Left renal pelvis (tissue), 4 donors: Measurements from ENCODE around the gene MYOM3. TPM values are rescaled to one million over a fixed set of nuclear protein-coding genes. Genes with fewer than 3 reads are reported as not detected.

ENCODE experiments used
- DNase-seq, 4 donors: peaks; one replicate each; pipeline ENCODE4 v3.0.0-alpha.2; 2013; ENCODE audit warnings: low read depth in 4 of 4, low spot score in 3 of 4
- polyA plus RNA-seq, 4 donors: library from polyadenylated mRNA; unstranded; fragments of 120-200 nt; gene quantifications; one replicate each; pipeline ENCODE4 v1.2.1, GENCODE V29; 2013; ENCODE audit not compliant: insufficient read length in 4 of 4

Gene MYOM3
- polyA plus RNA-seq, 4 donors, result 0.60 to 24.8 (median 19.4) TPM

DNA sequence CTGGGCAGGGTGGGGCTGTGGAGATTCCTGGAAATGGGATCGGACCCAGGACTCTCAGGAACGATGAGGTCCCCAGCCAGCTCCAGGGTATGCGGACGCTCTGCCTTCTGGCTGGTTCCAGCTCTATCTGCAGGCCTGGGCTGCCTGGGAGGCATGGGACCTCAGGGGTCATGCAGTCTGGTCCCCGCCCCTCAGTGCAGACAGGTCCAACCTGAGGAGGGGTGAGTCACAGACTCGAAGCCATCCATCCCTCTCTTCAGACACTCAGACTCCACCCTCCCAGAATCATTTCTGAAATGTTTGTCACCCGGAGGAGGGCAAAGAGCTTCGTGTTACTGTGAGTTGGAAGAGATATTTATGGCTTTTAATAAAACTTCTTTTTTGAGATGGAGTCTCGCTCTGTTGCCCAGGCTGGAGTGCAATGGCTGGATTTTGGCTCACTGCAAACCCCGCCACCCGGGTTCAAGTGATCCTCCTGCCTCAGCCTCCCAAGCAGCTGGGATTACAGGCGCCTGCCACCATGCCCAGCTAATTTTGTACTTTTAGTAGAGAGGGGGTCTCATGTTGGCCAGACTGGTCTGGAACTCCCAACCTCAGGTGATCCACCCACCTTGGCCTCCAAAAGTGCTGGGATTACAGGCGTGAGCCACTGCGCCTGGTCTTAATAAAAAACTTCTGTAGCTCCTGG is 5.9 kb upstream of the MYOM3 start:
- DNase-seq, result no peak

DNA sequence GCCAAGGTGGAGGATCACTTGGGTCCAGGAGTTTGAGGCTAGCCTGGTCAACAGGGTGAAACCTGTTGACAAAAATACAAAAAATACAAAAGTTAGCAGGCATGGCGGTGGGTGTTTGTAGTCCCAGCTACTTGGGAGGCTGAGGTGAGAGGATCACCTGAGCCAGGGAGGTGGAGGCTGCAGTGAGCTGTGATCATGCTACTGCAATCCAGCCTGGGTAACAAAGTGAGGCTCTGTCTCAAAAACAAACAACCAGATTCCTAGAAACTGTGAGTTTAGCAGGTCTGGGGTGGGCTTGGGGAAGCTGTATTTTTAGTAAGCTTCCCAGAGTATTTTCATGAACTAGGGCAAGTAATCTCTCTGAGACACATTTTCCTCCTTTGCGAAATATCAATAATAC is 5.2 kb upstream of the MYOM3 start:
- DNase-seq, result no peak

DNA sequence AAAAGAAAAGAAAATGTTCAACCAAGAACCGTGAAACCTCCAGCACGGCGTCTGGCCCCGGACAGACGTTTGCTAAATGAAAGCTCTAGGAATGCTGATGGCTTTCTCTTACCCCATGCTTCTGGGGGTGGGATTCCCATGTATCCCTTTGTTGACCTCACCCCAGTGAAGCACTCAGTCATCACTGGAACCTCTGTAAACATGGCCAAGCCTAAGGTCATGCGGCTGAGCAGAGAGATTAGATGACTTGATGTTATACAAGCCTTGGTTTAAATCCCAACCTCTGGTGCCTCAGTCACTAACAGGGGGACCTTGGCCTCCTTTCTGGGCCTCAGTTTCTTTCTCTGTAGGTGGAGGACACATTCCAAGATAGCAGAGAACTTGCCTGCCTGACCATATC is 2.8 kb upstream of the MYOM3 start:
- DNase-seq, result no peak

DNA sequence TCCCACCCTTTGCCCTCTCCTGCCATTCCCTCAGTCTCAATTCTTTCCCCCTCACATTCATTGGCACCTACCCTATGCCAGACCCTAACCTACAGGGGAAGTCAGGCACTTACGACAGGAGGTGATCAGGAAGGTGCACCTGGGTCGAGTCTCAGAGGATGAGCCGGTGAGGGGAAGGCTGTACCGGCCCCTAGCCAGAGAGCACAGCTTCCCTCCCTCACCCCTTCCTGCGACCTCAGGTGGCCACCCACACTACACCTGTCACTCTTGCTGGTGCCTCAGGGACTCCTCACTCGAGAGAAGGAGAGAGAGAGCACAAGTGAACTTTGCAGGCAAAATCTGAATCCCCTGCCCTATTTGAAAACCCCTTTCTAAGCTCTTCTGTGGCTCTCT is 1.7 kb upstream of the MYOM3 start:
- no peak for DNase-seq

DNA sequence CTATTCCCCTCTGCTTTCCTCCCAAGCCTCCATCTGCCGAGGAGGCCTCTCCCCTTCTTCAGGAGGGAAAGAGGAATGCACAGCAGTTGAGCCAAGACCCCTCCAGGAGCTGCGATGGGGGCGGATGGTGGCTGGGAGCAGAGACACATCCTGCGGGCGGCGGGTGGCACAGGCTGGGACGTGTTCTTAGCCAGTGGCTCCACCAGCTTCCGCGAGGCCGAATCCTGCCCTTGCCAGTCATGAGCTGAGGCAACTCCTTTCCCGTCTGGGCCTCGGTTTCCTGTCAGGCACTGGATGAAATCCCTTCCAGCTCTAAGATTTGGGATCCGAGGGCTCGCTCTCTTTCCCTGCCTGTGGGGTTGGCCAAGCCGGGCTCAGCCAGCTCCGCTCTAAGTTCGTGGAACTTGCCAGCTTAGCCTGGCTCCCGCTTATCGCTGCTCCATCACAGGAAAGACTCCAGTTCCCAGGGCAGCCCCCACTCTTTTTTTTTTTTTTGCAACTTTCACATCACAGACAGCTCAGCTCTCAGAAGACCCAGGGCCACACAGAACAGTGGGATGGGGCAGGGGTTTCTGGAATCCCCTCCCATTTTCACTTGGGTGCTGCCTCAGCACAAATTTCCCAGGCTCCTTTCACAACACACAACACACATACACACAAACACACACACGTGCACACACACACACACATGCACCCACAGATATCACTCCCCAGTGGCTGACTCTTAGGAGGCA is 506 bp downstream of the MYOM3 start:
- DNase-seq, result no peak

DNA sequence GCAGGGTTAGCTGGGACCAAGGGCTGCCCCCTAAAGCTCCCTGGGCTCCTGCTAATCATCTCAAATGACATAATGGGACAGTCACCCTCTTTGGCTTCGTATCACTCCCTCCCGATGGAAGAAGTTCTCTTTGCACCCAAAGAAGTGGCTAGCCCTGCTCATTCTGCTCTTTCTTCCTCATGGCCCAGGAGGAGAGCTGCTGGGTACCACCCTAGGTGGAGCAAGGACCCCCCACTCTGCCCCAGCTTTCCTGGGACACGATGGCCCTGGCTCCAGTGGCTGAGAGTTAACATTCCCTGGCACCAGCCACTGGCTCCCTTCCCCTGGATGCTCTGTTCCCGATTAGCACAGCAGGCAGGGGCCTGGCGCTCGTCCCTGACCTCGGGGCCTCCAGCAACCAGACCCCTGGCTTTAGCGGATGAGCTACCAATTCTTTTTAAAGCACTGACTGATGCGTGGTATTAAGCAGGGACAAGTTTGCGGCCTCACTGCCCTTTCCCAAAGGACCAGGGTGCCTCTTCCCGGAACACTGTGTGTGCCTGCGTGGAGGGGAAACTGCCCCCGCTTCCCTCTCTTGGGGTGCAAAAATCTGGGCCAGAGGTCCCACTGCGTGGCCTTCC is 1.2 kb downstream of the MYOM3 start:
- DNase-seq, result no peak

DNA sequence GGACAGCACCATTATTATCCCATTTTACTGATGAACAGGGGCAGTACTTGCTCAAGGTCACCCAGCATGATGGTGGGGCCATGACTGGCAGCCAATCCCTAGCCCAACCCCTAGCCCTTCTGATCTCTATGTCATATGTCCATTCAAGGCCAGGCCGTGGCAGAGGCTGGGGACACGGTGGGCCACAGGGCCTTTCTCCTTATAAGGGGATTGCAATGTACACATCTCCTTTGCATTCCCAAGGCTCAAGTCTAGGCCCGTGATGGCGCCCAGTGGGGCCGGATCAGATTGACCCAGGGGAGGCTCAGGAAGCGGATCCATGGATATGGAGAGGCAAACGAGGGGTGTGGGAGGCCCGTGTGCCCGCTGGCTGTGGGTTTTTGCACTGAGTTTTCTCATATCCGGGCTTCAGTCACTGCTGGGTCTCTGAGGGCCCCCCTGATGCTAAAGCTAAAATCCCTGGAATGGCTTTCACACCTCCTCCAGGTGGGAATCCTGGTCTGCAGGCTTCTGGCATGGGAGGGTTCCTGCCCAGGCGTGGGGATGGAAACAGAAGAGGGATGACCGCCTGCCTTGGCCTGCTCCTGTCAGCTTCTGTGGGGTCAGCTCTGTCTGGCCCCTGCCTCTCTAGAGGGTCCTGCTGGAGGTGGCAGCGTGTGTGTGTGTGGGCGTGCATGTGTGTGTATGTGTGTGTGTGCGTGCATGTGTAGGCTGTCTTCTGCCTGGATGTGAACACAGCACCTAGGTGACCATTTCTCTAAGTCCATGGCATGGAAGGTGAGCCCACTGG is 2.1 kb downstream of the MYOM3 start:
- DNase-seq, result no peak

DNA sequence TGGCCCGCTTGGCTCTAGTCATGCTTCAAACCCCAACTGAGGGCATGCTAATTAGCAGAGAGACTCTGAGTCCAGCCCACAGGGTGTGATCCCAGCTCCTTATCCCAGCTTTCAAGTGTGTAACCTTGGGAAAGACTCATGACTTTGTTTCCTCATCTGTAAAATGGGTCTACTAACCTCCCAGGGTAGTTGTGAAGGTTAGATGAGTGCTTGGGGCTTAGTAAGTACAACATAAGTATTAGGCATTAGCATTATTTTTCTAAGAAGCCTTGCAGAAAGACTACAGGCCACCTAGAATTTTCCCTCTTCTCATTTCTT is 2.8 kb downstream of the MYOM3 start:
- no peak for DNase-seq

DNA sequence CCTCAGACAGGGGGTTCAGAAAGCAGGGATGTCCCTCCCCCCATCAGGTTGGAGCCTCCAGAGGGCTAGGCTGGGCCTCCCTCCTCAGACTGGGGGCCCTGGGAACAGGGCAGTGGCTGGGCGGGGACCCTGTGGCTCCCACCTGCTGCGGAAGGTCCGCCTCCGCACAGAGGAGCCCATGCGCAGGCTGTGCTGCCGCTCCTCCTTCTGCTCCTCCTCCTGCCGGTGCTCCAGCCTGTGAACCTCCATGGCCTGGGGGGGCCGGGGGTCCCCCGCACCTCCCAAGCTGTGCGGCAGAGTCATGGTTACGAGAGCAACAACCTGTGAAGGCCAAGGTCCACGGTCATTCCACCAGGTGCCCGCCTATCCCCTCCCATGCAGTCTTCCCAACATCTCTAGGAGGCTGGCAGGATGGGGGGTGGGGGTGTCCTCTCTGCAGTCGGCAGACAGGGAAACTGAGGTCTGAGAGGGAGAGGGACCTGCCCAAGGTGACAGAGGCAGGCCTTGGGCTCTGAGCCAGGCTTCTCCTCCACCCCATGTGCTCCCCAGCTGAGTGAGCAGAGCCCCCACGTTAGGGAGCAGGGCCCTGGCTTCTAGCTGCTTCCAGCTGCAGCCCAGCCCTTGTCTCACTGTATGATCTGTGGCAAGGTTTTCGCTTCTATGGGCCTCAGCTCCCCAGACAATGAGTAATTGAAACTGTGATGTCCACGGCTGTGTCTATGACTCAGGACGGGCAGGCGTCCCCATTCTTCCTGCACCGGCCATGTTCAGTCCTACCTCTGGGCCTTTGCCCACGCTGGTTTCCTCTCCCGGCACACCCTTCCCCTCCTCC is 3.4 kb downstream of the MYOM3 start:
- no peak for DNase-seq

DNA sequence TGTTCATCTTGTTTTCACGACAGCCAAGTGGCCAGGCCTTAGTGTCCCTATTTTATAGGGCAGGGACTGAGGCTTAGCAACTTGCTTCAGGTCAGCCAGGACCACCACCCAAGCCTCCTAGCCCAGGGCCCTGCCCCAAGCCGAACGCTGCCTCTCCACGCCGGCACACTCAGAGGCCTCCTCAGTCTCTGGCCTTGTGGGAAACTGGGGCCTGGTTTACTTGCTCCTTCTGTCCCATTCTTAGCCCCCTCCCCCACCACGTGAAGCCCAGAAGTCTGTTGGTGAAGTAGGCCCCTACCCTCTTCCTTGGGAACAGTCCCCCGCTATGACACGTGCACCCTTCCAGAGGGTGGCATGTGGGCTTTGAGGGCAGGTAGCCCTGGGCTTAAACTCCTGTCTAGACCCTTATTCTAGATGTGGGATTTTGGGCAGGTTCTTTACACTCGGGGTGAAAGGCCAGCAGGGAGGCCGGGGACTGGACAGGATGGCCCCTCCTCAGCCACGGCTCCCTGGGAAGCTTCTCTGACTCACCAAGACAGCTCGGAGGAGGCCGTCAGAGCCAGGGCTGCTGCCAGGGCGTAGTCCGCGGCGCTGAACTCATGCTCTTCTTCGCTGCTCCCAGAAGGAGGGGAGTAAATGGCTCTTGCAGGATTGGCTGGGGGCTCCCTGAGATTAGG is 4.3 kb downstream of the MYOM3 start:
- no peak for DNase-seq

DNA sequence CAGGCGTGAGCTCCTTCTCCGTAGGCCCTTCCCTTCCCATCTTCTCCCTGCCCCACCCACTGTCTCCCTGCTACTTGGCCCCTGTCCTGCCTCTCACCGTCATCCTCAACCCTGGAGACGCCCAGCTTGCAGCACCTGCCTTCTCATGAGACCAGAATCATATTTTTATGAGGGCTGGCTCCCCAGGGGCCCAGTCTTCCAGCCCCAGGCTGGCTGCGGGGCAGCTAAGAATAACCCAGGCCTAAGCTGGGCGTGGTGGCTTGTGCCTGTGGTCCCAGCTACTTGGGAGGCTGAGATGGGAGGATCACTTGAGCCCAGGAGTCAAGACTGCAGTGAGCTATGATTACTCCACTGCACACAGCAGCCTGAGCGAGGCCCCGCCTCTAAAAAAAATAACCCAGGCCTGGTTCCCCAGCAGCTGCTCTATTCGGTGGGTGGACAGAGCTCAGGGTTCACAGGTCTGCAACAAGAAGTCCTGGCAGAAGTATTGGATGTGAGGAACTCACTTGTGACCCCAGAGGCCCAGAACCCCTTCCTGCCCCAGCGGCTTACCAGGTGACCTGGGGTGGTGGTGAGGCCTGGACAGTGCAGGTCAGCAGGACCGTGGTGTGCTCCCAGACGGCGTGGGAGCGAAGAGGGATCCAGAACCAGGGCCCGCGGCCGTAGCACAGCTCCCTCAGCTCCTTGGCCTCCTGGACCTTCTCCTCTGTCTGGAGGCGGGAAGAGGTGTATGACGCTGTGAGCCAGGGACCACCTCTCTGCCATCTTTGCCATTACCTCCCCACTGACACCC is 6.4 kb downstream of the MYOM3 start:
- no peak for DNase-seq

DNA sequence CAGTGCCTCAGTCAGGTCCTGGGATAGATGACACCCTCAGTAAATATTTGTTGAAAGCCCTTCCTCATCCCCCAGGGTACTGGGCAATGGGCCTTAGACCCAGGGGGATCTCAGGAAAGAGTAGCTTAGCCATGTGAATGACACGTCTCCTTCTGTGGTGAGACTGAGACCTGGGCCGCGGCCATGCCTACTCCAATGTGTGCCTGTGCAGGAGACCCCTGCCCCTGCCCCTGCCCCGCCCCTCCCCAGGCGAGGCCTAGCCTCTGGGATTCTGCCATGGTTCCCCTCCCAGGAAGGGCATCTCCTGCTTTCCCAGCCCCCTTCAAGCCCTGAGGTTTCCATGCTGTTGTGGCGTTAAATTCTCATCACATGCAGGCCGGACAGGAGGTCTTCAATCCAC is 7.1 kb downstream of the MYOM3 start:
- no peak for DNase-seq

DNA sequence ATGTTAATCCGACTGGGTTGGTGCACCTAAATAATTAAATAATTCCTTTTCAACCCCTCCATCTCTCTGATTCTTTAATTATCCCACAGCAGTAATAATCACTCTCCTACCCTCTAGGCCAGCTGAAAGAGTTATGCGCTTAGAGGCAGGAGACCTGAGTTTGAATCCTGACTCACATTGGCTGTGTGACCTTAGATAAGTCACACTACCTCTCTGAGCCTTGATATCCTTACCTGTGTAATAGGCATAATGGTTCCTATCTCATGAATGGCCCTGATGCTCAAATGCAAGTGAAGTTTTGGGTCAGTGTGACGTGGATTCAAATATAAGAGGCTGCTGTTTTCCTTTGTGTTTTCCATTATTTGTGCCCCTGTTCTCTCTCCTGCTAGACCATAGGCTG is 8.1 kb downstream of the MYOM3 start:
- no peak for DNase-seq

DNA sequence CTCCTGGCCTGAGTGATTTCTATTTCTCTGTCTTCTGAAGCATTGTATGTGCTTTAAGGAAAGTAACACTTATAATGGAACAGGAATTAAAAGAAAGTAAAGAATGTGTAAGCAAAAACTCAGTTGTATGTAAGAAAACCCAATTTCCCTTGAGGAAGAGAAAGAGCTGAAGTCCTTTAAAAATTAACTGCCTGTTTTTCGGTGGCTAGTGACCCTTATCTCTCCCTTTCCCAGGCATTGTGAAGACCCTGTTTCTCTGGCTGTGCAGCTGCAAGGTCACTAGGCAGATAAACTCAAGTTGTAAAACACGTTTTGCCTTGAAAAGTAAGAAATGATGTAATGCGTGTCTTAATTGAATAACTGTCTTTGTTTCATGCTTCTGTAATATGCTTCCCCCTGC is 8.5 kb downstream of the MYOM3 start:
- DNase-seq, result no peak

DNA sequence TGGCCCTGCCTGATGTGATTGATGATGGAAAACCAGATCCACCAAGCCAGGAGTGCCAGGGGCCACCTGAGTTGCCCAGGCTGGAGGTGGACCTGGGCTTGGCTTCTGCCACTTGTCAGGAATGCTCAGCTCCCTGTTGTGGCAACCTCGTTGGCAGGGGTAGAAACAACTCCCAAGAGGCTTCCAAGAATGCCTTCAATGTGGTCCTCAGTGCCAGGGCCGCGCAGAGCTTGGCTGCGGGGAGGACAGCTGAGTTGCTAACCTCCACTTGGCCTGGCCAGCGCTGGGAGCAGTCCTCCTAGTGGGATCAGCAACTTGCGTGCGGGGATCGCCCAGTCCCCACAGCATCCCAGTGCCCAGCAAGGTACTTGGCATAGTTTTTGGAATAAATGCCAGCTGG is 9.0 kb downstream of the MYOM3 start:
- no peak for DNase-seq

DNA sequence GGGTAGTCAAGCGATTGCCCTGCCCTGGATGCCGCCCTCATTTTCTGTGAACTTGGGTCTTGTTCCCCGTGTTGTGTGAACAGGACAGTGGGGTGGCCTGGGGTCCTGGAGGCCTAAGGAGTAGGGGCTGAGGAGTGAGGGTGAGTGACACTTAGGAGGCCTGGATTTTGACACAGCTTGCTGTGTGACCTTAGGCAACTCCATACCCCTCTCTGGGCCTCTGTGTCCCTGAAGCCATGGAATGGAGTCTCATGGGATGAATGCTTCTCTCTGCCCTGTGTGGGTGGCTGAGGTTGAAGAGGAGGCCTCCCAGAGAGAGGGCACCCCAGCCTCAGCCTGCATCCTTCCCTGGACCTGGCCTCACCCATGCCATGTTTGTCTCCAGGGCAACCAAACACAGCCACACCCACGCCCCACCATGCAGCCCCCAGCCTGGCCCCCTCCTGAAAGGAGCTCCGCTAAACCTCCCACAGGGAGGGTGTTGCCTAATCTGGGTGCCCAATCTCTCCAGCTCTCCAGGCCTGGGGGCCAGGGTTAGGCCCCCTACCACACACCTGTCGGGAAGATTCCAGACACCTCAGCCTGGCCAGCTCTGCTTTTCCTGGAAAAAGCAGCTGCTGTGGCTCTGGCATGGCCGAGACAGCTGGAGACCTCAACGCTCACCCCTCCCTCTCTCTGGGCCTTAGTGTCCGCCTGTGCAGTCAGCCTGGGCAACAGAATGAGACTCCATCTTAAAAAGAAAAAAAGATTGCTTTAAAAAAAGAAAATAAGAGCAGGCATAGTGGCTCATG is 9.9 kb downstream of the MYOM3 start:
- DNase-seq, result no peak

DNA sequence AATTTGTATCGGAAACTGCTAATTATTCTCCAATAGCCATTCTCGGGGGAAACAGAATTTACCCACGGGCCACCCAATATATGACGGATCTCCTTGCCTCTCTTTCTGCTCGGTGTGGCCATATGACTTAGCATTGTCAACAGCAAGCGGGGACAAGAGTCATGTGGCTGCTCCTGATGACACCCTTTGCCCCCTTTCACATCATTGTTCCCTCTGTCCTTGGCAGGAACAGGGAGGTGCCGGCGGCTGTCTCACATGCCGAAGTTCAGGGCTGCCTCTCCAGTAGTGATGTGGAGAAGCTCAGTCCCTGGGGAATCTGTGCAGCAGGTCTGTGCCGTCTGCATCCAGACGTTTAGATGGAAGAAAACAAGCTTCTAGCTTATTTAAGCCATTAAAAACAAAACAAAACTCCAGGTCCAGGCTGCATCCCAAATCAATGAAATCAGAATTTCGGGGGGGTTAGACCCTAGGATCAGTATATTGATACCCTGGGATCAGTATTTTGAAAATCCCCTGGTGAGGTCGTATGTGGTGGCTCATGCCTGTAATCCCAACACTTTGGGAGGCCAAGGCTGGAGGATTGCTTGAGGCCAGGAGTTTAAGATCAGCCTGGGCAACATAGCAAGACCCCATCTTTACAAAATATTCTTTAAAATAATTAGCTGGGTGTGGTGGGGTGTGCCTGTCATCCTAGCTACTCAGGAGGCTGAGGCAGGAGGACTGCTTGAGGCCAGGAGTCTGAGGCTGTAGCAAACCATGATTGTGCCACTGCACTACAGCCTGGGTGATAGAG is 10.8 kb downstream of the MYOM3 start:
- no peak for DNase-seq
